Common myeloid progenitor, CD34-positive (primary cell): Measurements from ENCODE around the gene ARMC3.

Experiments used
- CTCF ChIA-PET: fragments of 350-600 bp; sonication (Branson Sonifier 250); formaldehyde crosslinking; loops from one replicate; lab custom pipeline; 2021; ENCODE audit warnings: antibody characterized with exemption; lab: Charles Lee
- POLR2A ChIA-PET: fragments of 350-600 bp; sonication (Branson Sonifier 250); formaldehyde crosslinking; loops from one replicate; lab custom pipeline; 2021; ENCODE audit warnings: antibody characterized with exemption; lab: Charles Lee
- DNase-seq, 3 donors: peaks; one replicate each; pipeline versions ENCODE4 v3.0.0 to v3.0.0-alpha.2; 2013
- H3K27ac ChIP-seq, 2 experiments: 1 replicate in 1 of 2; 2 replicates in 1 of 2; pipeline ENCODE4 v1.7.0; 2013; ENCODE audit warnings: inconsistent platforms in 2 of 2, low read length in 2 of 2, mild to moderate bottlenecking in 2 of 2, low read depth in 1 of 2, moderate library complexity in 1 of 2; ENCODE audit not compliant: severe bottlenecking in 2 of 2, insufficient read depth in 1 of 2, poor library complexity in 1 of 2
- H3K27me3 ChIP-seq, 5 experiments: replicated peaks in 2 of 5; 1 replicate in 3 of 5; 2 replicates in 2 of 5; pipeline versions ENCODE4 v1.6.1 to v1.7.0; 2013; ENCODE audit warnings: low read length in 4 of 5, mild to moderate bottlenecking in 2 of 5, moderate library complexity in 2 of 5, inconsistent platforms in 1 of 5; ENCODE audit not compliant: insufficient read depth in 5 of 5, control insufficient read depth in 4 of 5
- H3K36me3 ChIP-seq, 4 experiments: 1 replicate in 2 of 4; 2 replicates in 2 of 4; pipeline versions ENCODE4 v1.6.1 to v1.7.0; 2013; ENCODE audit warnings: low read length in 3 of 4, control low read depth in 1 of 4, mild to moderate bottlenecking in 1 of 4; ENCODE audit not compliant: control insufficient read depth in 4 of 4, insufficient read depth in 4 of 4
- H3K4me1 ChIP-seq, 4 experiments: 1 replicate in 3 of 4; 2 replicates in 1 of 4; pipeline versions ENCODE4 v1.6.1 to v1.7.1; 2013; ENCODE audit warnings: low read length in 3 of 4, mild to moderate bottlenecking in 3 of 4, control low read depth in 1 of 4, inconsistent platforms in 1 of 4, moderate library complexity in 1 of 4; ENCODE audit not compliant: control insufficient read depth in 4 of 4, insufficient read depth in 4 of 4; ENCODE audit errors: control extremely low read depth in 1 of 4
- H3K4me3 ChIP-seq, 7 experiments: 1 replicate in 4 of 7; 2 replicates in 3 of 7; pipeline versions ENCODE4 v1.5.1 to v1.7.0; 2013; ENCODE audit warnings: mild to moderate bottlenecking in 7 of 7, low read length in 6 of 7, moderate library complexity in 6 of 7, inconsistent platforms in 2 of 7, low read depth in 2 of 7, control low read depth in 1 of 7; ENCODE audit not compliant: insufficient read depth in 4 of 7, control insufficient read depth in 1 of 7; ENCODE audit errors: extremely low read depth in 1 of 7
- H3K9me3 ChIP-seq, 5 experiments: 1 replicate in 4 of 5; 2 replicates in 1 of 5; pipeline versions ENCODE4 v1.6.1 to v1.7.1; 2013; ENCODE audit warnings: low read length in 4 of 5, mild to moderate bottlenecking in 2 of 5, inconsistent platforms in 1 of 5, low read depth in 1 of 5, moderate library complexity in 1 of 5; ENCODE audit not compliant: control insufficient read depth in 4 of 5, insufficient read depth in 2 of 5; ENCODE audit errors: control extremely low read depth in 1 of 5
- WGBS: methylation state at CpG from one replicate; pipeline ENCODE4 v1.1.5; 2013; ENCODE audit not compliant: insufficient coverage; 5-methylcytosine and 5-hydroxymethylcytosine counted together

ARMC3 gene

DNA sequence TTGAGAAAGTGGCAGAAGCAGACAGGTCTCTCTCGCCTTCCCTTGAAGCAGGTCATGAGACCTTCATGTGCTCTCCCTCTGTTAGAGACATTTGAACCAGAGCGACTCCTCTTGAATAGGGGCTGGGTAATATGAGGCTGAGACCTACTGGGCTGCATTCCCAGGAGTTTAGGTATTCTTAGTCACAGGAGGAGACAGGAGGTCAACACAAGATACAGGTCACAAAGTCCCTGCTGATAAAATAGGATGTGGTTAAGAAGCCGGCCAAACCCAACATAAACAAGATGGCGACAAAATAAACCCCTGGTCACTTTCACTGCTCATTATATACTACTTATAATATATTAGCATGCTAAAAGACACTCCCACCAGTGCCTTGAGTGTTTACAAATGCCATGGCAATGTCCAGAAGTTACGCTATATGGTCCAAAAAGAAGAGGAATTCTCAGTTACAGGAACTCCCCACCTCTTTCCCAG lies 124.0 kb downstream of the ARMC3 start:
- ChIA-PET POLR2A (no interaction called here), CTCF (no interaction called here)
- Histone ChIP-seq H3K4me3 (no peak overlapping the region), H3K27ac (no peak overlapping the region), H3K27me3 (no peaks in the 10 kb centered on the region), H3K4me1 (no peaks in the 10 kb centered on the region), H3K36me3 (no peaks in the 10 kb centered on the region), H3K9me3 (no peaks in the 10 kb centered on the region)
- WGBS, result 100% methylated on average over 2 of the region's 5 CpGs
- DNase-seq, result no peak

DNA sequence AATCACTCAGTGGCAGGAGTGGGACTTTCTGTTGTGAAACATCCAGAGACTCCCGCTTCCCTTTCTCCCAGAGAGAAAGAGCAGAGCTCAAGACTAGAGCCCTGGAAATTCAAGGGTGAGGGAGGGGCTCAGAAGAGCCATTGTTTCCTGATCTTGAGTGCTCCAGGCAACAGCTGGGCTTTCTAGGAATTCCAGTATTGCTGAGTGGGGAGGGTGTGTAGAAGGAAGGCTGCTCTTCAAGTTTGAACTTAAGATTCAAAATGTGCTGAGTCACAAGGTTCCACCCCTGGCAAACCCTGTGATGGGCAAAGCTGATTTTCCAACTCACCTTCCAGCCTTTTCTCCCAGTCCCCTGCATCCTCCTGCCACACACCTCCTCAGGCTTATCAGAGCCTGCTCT lies 125.2 kb downstream of the ARMC3 start:
- Histone ChIP-seq H3K9me3 (no peaks in the 10 kb centered on the region), H3K4me3 (no peak overlapping the region), H3K27ac (no peak overlapping the region), H3K27me3 (no peaks in the 10 kb centered on the region), H3K36me3 (no peaks in the 10 kb centered on the region), H3K4me1 (no peaks in the 10 kb centered on the region)
- POLR2A ChIA-PET, result no interaction called here
- DNase-seq, result peak in 1 of 3 donors; percentile 3
- CTCF ChIA-PET, result no interaction called here
- whole genome bisulfite sequencing, result 100% methylated on average over 1 of the region's 1 CpG

DNA sequence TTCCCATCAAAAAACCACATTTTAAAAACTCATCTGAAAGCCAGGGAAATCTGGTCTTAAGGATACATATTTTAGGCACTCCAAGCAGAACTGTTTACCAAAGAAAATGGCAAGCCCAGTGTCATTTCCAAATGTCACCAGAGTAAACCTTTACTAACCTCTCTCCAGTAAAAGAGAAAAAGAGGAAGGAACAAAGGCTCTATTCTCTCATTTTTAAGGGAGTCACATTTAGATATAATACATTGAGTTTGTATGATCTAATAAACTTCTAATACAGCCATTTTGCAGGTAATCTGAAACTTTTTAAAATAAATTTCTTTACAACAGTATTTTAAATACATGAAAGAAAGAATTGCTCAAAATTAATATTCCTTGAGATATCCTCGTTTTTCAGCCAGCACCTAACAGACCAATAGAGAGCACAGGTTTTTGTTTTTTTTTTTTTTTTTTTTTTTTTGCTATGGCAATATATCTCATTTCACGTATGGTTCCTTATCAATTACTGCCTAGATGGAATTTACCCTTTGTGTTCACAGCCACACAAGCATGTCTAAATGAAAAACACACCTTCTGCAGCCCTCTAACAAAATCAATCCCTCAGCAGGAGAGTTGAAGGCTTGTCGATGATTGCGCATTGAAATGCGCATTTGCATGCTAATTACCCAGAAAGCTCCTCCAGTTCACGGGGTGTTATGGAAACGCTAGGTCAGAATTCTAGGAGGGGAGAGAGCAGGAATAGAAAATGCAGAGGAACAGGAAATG lies 127.8 kb downstream of the ARMC3 start:
- no peaks in the 10 kb centered on the region for H3K27me3 ChIP-seq
- WGBS, result 83% methylated on average over 5 of the region's 7 CpGs
- ChIA-PET CTCF (no interaction called here), POLR2A (no interaction called here)
- no peaks in the 10 kb centered on the region for H3K4me1 ChIP-seq
- peak in 2 of 3 donors; percentile 4 to 10 for DNase-seq
- no peaks in the 10 kb centered on the region for H3K36me3 ChIP-seq
- no peak overlapping the region for H3K4me3 ChIP-seq
- peaks cover 0 to 12% (median 0%) of the 10 kb centered on the region in 5 experiments for H3K9me3 ChIP-seq
- no peak overlapping the region for H3K27ac ChIP-seq

DNA sequence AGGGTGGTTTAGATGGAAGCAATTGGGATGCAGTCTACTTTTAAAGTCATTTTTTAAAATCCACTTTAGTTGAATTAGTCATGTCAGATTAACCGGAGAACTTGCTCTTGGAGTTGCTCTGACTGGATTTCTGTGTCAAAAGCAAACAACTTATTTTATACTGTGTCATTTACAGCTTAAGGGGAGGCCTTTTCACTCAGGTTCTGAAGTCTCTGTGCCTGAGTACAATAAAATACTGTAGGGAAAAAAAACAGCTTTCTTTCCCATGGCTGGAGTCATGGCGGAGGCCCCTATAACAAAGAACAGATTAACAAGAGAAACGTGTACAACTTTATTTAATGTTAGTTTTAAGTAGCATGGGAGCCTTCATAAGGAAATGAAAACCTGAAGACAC lies 128.3 kb downstream of the ARMC3 start:
- no peaks in the 10 kb centered on the region for H3K4me1 ChIP-seq
- no peaks in the 10 kb centered on the region for H3K36me3 ChIP-seq
- H3K4me3 ChIP-seq, result no peak overlapping the region
- H3K9me3 ChIP-seq, result peaks cover 0 to 12% (median 0%) of the 10 kb centered on the region in 5 experiments
- ChIA-PET POLR2A (no interaction called here), CTCF (no interaction called here)
- no peak for DNase-seq
- no peak overlapping the region for H3K27ac ChIP-seq
- H3K27me3 ChIP-seq, result no peaks in the 10 kb centered on the region
- no CpG with 5 or more reads among the region's 3 CpGs for WGBS

DNA sequence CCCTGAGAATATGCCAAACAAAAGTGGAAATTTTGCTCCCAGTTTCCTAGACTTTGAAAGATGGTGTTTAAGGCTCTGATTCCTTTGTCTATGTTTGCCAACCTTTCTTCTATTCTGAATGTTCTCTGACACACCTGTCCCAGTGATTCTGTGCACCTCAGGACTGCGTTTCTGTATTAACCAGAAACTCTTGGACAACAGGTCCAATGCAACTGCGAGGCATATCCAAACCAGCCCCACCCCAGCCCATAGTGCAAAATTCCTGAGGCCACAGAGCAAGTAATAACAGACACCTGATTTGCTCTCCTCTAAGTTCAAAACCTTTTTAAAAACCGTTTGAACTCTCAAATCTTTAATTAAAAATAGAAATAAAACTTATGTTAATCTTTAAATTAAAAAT lies 130.5 kb downstream of the ARMC3 start:
- Histone ChIP-seq H3K4me1 (no peaks in the 10 kb centered on the region), H3K4me3 (no peak overlapping the region), H3K27ac (no peak overlapping the region), H3K27me3 (no peaks in the 10 kb centered on the region), H3K36me3 (no peaks in the 10 kb centered on the region), H3K9me3 (peaks cover 0 to 12% (median 0%) of the 10 kb centered on the region in 5 experiments)
- 100% methylated on average over 2 of the region's 3 CpGs for WGBS
- POLR2A ChIA-PET, result no interaction called here
- CTCF ChIA-PET, result no interaction called here
- DNase-seq, result no peak

DNA sequence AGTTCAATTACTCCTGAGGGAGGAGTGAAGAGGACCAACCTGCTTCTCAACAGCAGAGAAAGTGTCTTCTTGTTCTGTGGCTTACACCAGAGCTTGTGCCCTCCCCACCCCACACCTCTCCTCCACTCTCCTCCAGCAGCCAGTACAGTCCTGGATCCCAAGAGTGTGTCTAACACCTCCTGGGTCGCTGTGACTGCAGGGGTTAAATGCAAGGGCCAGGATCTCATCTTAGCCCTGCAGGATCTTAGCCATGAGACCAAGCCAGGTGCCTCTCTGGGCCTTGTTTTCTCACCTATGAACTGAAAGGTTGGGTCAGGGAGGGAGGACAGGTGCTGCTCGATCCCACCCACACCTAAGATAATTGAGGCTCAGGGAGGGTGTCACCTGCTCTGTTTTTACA lies 133.1 kb downstream of the ARMC3 start:
- H3K4me3 ChIP-seq, result no peak overlapping the region
- CTCF ChIA-PET, result interaction anchor here (1.0 kb wide), 1 partner anchor 57 kb away, joined by 3 read pairs; no protein-coding TSS in a partner anchor
- no peak for DNase-seq
- no peak overlapping the region for H3K27ac ChIP-seq
- POLR2A ChIA-PET, result no interaction called here
- no peaks in the 10 kb centered on the region for H3K27me3 ChIP-seq
- no peaks in the 10 kb centered on the region for H3K4me1 ChIP-seq
- WGBS, result 89% methylated on average over 2 of the region's 2 CpGs
- peaks cover 0 to 12% (median 0%) of the 10 kb centered on the region in 5 experiments for H3K9me3 ChIP-seq
- no peaks in the 10 kb centered on the region for H3K36me3 ChIP-seq

DNA sequence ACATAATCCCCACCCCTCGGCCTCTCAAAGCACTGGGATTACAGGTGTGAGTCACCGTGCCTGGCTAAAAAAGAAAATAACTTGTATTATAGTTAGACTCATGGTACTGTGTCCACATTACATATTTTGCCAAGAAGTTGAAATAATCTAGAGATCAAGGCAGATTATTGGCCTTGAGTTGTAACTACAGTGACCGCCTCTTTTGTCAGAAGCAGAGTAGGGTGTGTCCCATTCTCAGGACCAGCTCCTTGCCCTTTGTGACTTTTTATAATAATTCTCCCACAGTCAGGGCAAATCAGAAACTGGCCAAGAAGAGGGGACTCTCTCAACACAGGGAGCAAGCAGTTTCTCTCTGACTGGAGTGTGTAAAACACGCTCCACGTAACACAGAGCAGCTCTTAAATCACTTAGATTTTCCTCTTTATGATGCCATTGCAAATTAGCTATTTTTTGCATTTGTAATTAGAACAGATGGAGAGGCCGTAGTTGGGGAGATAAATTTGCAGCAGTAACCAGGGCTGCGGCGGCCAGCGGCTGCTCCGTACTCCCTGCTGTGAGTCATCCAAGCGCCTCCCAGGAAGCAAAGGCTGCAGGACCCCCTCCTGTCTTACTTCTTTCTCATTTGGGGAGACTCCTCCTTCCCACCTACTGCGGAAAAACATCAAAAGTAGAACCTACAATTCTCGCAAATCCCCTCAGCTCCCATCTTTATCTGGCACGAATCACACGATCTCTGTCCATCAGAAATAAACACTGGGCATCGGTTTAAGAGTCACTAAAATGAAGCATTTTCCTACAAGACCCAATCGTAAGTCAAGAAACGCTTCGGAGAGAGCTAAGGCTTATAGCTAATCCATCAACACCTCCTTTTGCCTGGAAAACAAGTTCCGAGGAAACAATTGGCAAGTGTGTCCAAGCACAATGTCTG lies 135.5 kb downstream of the ARMC3 start:
- no peaks in the 10 kb centered on the region for H3K36me3 ChIP-seq
- 93% methylated on average over 14 of the region's 20 CpGs for WGBS
- peaks cover 0 to 12% (median 0%) of the 10 kb centered on the region in 5 experiments for H3K9me3 ChIP-seq
- no peaks in the 10 kb centered on the region for H3K27me3 ChIP-seq
- ChIA-PET POLR2A (no interaction called here), CTCF (no interaction called here)
- H3K27ac ChIP-seq, result no peak overlapping the region
- no peak overlapping the region for H3K4me3 ChIP-seq
- H3K4me1 ChIP-seq, result no peaks in the 10 kb centered on the region
- DNase-seq, result no peak
